Endothelial cell of umbilical vein (primary cell): ENCODE data around the gene NF2. TPM values are rescaled to one million over a fixed set of nuclear protein-coding genes. Genes with fewer than 3 reads are reported as not detected.

Experiments used
- BruUV-seq: library from RNA; stranded (reverse); fragments of 400-500 nt; replicated peaks from 2 replicates; lab custom pipeline; 2021; lab: Mats Ljungman, UMichigan
- CTCF ChIA-PET: fragments of 300-600, 350-600 bp; sonication (Branson Sonifier 250); formaldehyde crosslinking; loops from one replicate; lab custom pipeline; 2021; ENCODE audit warnings: antibody characterized with exemption, inconsistent platforms; lab: Charles Lee
- POLR2A ChIA-PET: fragments of 300-600, 350-600 bp; sonication (Branson Sonifier 250); formaldehyde crosslinking; loops from one replicate; lab custom pipeline; 2021; ENCODE audit warnings: antibody characterized with exemption, inconsistent platforms; lab: Charles Lee
- DNase-seq: peaks from one replicate; pipeline ENCODE4 v3.0.0-alpha.2; 2011; ENCODE audit warnings: low read depth, low spot score
- FAIRE-seq: peaks from 2 replicates; lab custom pipeline; 2011; peaks lifted over from hg19 to GRCh38; lab: Jason Lieb, UNC
- H2AFZ ChIP-seq: 2 replicates; pipeline ENCODE4 v1.6.0; 2012; ENCODE audit warnings: low read depth, low read length, control low read depth, inconsistent platforms
- H3K27ac ChIP-seq: 2 replicates; pipeline ENCODE4 v1.5.1; 2011; ENCODE audit warnings: low read depth, mild to moderate bottlenecking, control low read depth, low read length, moderate library complexity; ENCODE audit not compliant: insufficient read depth
- H3K27me3 ChIP-seq, 2 experiments: 2 replicates each; pipeline versions ENCODE4 v1.6.0 to v1.6.1; 2011; ENCODE audit warnings: low read length in 2 of 2, mixed read lengths in 1 of 2; ENCODE audit not compliant: control insufficient read depth in 2 of 2, insufficient read depth in 2 of 2
- H3K36me3 ChIP-seq, 2 experiments: 2 replicates in 1 of 2; 3 replicates in 1 of 2; pipeline ENCODE4 v1.5.1; 2011; ENCODE audit warnings: low read length in 2 of 2, mild to moderate bottlenecking in 1 of 2, moderate library complexity in 1 of 2; ENCODE audit not compliant: control insufficient read depth in 2 of 2, insufficient read depth in 2 of 2; ENCODE audit errors: extremely low read depth in 1 of 2
- H3K4me1 ChIP-seq: 3 replicates; pipeline ENCODE4 v1.5.1; 2011; ENCODE audit warnings: mild to moderate bottlenecking, low read length; ENCODE audit not compliant: control insufficient read depth, insufficient read depth; ENCODE audit errors: extremely low read depth
- H3K4me2 ChIP-seq: 2 replicates; pipeline ENCODE4 v1.6.1; 2011; ENCODE audit warnings: low read length, control low read depth, mixed read lengths; ENCODE audit not compliant: insufficient read depth
- H3K4me3 ChIP-seq, 3 experiments: fragments of 200-600 bp in 1 of 3; sonication (generic), shearing (Covaris generic) in 1 of 3; replicated peaks in 1 of 3; 2 replicates each; pipeline ENCODE4 v1.5.1; 2011 to 2016; ENCODE audit warnings: control low read depth in 3 of 3, low read length in 3 of 3, mild to moderate bottlenecking in 2 of 3, inconsistent platforms in 1 of 3, low read depth in 1 of 3, moderate library complexity in 1 of 3; ENCODE audit not compliant: insufficient read depth in 1 of 3
- H3K79me2 ChIP-seq: 2 replicates; pipeline ENCODE4 v1.6.0; 2012; ENCODE audit warnings: low read length, inconsistent platforms; ENCODE audit not compliant: control insufficient read depth, insufficient read depth
- H3K9ac ChIP-seq: replicated peaks from 2 replicates; pipeline ENCODE3; 2011; ENCODE audit warnings: low read length, control low read depth; ENCODE audit not compliant: insufficient read depth; ENCODE audit errors: extremely low read depth
- H3K9me1 ChIP-seq: replicated peaks from 3 replicates; pipeline ENCODE4 v1.6.0; 2011; ENCODE audit warnings: mild to moderate bottlenecking, low read length; ENCODE audit not compliant: control insufficient read depth, insufficient read depth; ENCODE audit errors: extremely low read depth
- H3K9me3 ChIP-seq: replicated peaks from 2 replicates; pipeline ENCODE4 v1.5.1; 2012; ENCODE audit warnings: low read length, inconsistent platforms; ENCODE audit not compliant: control insufficient read depth, insufficient read depth
- H4K20me1 ChIP-seq: replicated peaks from 2 replicates; pipeline ENCODE3; 2011; ENCODE audit warnings: mild to moderate bottlenecking, low read length; ENCODE audit not compliant: control insufficient read depth, insufficient read depth; ENCODE audit errors: extremely low read depth
- EZH2 ChIP-seq: IDR thresholded peaks from 2 replicates; pipeline ENCODE4 v1.6.1; 2012; ENCODE audit warnings: borderline replicate concordance, low read depth, mild to moderate bottlenecking, moderate library complexity, low read length, inconsistent platforms; ENCODE audit not compliant: severe bottlenecking
- FOS ChIP-seq: IDR thresholded peaks from 2 replicates; pipeline ENCODE4 v1.6.1; 2011; ENCODE audit warnings: mild to moderate bottlenecking, low read length, moderate library complexity, borderline replicate concordance; ENCODE audit not compliant: insufficient read depth
- GATA2 ChIP-seq: IDR thresholded peaks from 2 replicates; pipeline ENCODE4 v1.7.0; 2011; ENCODE audit warnings: low read depth, mild to moderate bottlenecking, moderate library complexity, mixed read lengths, low read length; ENCODE audit not compliant: insufficient read length, insufficient read depth
- JUN ChIP-seq: IDR thresholded peaks from 2 replicates; pipeline ENCODE4 v1.6.1; 2011; ENCODE audit warnings: borderline replicate concordance, low read depth; ENCODE audit not compliant: insufficient read length, insufficient read depth
- MYC ChIP-seq: IDR thresholded peaks from one replicate; pipeline ENCODE4 v1.6.1; 2011; ENCODE audit warnings: mild to moderate bottlenecking, low read depth, low read length
- POLR2A ChIP-seq: IDR thresholded peaks from 2 replicates; pipeline ENCODE4 v1.6.1; 2012; ENCODE audit warnings: low read depth, mild to moderate bottlenecking, control low read depth, low read length
- POLR2AphosphoS5 ChIP-seq: IDR thresholded peaks from 2 replicates; pipeline ENCODE4 v1.6.1; 2012; ENCODE audit warnings: low read depth, mild to moderate bottlenecking, control low read depth, low read length, moderate library complexity; ENCODE audit not compliant: insufficient read depth
- dilution Hi-C: fragments of 300-500 bp; cut with MboI; formaldehyde crosslinking; loops from one replicate; pipeline ENCODE4 v1.15.0; 2019; ENCODE audit warnings: low sequenced_read_pairs; ENCODE audit not compliant: extremely low pct_ligation_motif_present
- intact Hi-C: fragments of 100-400 bp; cut with micrococcal nuclease; formaldehyde crosslinking; loops from one replicate; pipeline ENCODE4 v1.10.0; 2022
- polyA plus RNA-seq, 4 experiments: library from polyadenylated mRNA; depleted of rRNA in 3 of 4; stranded (reverse) in 3 of 4; unstranded in 1 of 4; fragments of >200 nt; gene quantifications; 2 replicates each; pipeline versions ENCODE4 v1.2.1 to v1.2.3, GENCODE V29; 2011 to 2012; ENCODE audit warnings: missing spikeins in 1 of 4
- total RNA-seq: library from RNA; stranded (reverse); gene quantifications from 2 replicates; pipeline ENCODE4 v1.2.3, GENCODE V29; 2021
- TF ChIP-seq, protein P1 (sequence below), 2 donors: IDR thresholded peaks; 1 replicate in 1 of 2; 2 replicates in 1 of 2; pipeline ENCODE4 v1.5.1; 2011; ENCODE audit warnings: low read length in 2 of 2, mild to moderate bottlenecking in 2 of 2, moderate library complexity in 2 of 2, control low read depth in 1 of 2, inconsistent platforms in 1 of 2, low read depth in 1 of 2; ENCODE audit not compliant: insufficient read depth in 1 of 2; ENCODE audit errors: extremely low read depth in 1 of 2
- TF ChIP-seq, protein P2 (sequence below): IDR thresholded peaks from 2 replicates; pipeline ENCODE4 v1.6.1; 2011; ENCODE audit not compliant: insufficient read depth, insufficient read length

Gene NF2
- total and polyA plus RNA-seq, 2 donors (not counting 3 experiments of a cell fraction or from before 2014, with no cell fraction given) = 27.8 to 115 TPM

DNA sequence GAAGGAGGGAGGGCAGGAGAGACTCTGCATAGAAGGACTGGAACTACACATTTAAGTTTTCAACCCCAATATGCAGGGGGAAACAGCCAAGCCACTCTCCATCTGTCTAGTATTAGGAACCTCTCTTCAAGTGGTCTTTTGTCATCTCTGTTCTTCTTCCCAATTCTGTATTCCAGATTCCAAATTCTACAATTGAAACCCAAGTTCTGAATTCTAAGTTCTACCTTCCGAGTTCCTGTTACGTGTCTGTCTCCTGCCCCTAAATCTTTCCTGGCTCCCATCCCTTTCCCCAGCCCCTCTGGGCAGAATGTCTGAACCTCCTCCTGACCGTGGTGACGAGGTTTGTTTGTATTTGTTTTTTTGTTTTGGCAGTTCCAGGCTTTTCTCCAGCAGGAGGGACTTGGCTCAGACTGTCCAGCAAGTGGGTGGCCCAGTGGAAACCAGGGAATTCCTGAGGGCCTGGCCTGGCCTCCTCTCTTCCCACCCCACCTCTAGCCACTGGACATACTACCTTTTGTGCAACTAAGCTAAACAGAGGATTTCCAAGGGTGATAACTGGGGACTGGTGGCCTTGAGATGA, 48.3 kb upstream of the NF2 start:
- FAIRE-seq (no peak), DNase-seq (no peak)
- Histone ChIP-seq H3K79me2 (peaks cover 16% of the 10 kb centered on the region), H3K9me3 (no peaks in the 10 kb centered on the region), H3K9ac (no peak overlapping the region), H3K36me3 (peaks cover 5 to 16% of the 10 kb centered on the region in 2 experiments), H3K4me2 (no peak overlapping the region), H3K4me3 (no peak overlapping the region), H2AFZ (no peak overlapping the region), H4K20me1 (no peaks in the 10 kb centered on the region), H3K4me1 (peaks cover 8% of the 10 kb centered on the region), H3K27me3 (no peaks in the 10 kb centered on the region), H3K27ac (no peak overlapping the region), H3K9me1 (no peaks in the 10 kb centered on the region)
- dilution Hi-C loops (no loop called here), intact Hi-C loops (no loop called here)
- POLR2A ChIA-PET = no interaction called here
- CTCF ChIA-PET = interaction anchor here (0.7 to 2.5 kb wide), 3 partner anchors 31 to 81 kb away, joined by 3 to 9 read pairs (median 4); no protein-coding TSS in a partner anchor
- no TSS peak for BruUV-seq
- TF ChIP-seq, protein P1, sequence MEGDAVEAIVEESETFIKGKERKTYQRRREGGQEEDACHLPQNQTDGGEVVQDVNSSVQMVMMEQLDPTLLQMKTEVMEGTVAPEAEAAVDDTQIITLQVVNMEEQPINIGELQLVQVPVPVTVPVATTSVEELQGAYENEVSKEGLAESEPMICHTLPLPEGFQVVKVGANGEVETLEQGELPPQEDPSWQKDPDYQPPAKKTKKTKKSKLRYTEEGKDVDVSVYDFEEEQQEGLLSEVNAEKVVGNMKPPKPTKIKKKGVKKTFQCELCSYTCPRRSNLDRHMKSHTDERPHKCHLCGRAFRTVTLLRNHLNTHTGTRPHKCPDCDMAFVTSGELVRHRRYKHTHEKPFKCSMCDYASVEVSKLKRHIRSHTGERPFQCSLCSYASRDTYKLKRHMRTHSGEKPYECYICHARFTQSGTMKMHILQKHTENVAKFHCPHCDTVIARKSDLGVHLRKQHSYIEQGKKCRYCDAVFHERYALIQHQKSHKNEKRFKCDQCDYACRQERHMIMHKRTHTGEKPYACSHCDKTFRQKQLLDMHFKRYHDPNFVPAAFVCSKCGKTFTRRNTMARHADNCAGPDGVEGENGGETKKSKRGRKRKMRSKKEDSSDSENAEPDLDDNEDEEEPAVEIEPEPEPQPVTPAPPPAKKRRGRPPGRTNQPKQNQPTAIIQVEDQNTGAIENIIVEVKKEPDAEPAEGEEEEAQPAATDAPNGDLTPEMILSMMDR (IDR thresholded peaks at IDR 0.05; ENCODE audit: extremely low read depth in 1 of 2, insufficient read depth in 1 of 2, low read depth in 1 of 2, low read length in 2 of 2) = no peak
- TF ChIP-seq POLR2A = no peak
- no peak for TF ChIP-seq EZH2
- no peak for TF ChIP-seq POLR2AphosphoS5
- no peak for TF ChIP-seq MYC
- TF ChIP-seq GATA2 = no peak
- TF ChIP-seq JUN = no peak
- TF ChIP-seq FOS = no peak
- TF ChIP-seq, protein P2, sequence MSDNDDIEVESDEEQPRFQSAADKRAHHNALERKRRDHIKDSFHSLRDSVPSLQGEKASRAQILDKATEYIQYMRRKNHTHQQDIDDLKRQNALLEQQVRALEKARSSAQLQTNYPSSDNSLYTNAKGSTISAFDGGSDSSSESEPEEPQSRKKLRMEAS = no peak
